GM21529 (cell line): ENCODE data around the gene ZCCHC14.
"Not testable (repeated sequence)": the region's sequence is repeated elsewhere in the genome, so short reads cannot be mapped to it uniquely, and the experiment has no call there.

Source experiments
- ATAC-seq: cut with Tn5 transposase; IDR thresholded peaks from one replicate; pipeline ENCODE4 v1.9.1; 2021; ENCODE audit not compliant: unreplicated experiment

Gene ZCCHC14

DNA sequence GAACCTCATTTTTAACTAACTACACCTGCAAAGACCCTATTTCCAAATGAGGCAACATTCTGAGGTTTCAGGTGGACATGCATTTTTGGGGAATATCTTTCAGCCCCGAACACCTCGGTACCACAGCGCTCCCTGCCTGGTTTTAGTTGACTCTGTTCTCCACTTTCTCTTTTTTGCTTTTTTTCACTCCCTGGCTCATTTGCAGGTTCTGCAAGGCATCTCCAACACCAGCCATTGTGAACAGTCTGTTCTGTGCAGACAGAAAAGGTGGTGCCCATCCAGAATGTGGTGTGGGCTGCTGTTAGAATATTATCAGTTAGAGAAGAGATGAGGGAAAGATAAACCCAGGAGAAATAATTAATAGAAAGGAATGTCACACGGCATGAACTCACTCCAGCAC is 32.5 kb upstream of the ZCCHC14 start:
- no peak for ATAC-seq

DNA sequence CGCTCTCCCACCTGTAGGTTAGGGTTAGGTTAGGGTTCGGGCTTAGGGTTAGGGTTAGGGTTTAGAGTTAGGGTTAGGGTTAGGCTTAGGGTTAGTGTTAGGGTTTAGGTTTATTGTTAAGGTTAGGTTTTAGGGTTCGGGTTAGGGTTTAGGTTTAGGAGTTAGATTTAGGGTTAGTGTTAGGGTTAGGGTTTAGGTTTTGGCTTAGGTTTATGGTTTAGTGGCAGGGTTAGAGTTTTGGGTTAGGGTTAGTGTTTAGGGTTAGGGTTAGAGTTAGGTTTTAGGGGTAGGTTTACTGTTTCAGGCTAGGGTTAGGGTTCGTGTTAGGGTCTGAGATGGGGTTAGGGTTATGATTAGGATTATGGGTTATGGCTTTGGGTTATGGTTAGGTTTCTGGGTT is 31.6 kb upstream of the ZCCHC14 start:
- ATAC-seq = no peak

- ATAC-seq = not testable (repeated sequence)
These were observed 30.8 kb upstream of the ZCCHC14 start for GRCh38 chr16:87523605-87524004.

DNA sequence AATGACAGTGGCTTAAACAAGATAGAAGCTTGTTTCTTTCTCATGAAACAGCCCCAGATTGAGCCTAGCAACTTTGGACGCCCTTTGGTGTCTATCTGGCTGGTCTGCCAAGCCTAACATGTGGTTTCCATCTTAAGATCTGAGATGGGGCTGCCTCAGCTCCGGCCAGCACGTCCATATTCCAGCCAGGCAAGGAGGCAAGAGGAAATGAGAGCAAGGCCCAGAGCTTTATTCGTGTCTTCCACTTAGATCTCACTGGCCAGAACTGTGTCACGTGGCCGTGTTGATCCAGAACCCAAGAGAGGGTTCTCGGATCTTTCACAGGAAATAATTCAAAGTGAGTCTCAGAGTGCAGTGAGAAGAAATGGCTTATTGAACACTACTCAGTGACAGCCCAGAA is 28.9 kb upstream of the ZCCHC14 start:
- ATAC-seq = not testable (repeated sequence)

DNA sequence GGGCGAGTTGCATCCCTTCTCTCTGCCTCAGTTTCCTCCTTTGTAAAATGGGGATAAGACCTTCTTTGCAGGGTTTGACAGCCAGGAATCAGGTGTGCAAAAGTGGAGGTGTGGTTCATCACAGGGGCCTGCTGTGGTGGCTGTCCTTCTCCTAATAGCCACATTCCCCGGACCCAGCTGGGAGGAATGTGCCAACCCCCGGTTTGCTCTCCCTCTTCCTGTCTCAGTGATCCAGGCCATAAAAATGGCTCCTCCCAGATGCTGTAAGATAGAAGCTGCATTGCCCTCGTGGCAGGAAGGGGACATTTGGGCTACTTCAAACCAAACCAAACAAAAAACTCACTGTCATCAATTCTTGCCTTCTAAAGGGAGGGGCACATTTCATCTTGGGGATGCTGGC is 26.3 kb upstream of the ZCCHC14 start:
- ATAC-seq = not testable (repeated sequence)

- not testable (repeated sequence) for ATAC-seq
These were observed 25.7 kb upstream of the ZCCHC14 start for GRCh38 chr16:87518430-87519051.

GRCh38 chr16:87517610-87518429 is 25.0 kb upstream of the ZCCHC14 start:
- ATAC-seq = not testable (repeated sequence)

GRCh38 chr16:87516361-87516760 is 23.5 kb upstream of the ZCCHC14 start:
- no peak for ATAC-seq

- no peak for ATAC-seq
These were observed 22.9 kb upstream of the ZCCHC14 start for GRCh38 chr16:87515475-87516330.

GRCh38 chr16:87509778-87510177 is 17.0 kb upstream of the ZCCHC14 start:
- ATAC-seq = not testable (repeated sequence)

DNA sequence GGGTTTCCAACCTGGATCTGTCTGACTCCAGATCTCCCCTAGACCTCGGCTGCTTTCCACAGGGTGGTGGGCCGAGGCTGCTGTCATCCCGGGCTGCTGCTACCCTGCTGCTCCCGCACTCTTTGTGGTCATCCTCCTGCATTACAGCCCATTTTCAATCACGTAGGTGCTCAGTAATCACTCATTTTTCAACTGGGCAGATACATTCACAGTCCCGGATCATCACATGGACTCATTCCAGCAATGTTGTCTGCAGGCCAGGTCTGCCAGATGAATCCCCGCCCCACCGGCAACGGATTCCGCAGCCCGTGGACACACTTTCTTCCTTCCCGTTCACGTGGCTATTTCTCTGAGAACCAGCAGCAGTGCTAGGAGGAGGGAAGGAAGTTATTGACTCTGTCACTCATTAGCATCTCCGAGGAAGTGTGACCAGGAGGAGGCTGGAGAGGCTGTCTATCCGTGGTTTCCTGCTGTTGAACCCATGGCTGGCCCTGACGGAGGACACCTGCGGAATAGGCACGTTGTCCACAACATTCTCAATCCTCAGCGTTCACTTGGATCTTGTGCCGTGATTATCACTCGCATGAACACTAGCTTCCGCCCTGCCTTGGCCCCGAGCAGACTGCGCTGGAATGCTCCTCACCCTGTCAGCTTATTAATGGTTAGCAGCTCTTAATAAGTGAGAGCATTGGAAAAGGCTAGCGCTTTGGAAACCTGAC is 14.7 kb upstream of the ZCCHC14 start:
- ATAC-seq = no peak

DNA sequence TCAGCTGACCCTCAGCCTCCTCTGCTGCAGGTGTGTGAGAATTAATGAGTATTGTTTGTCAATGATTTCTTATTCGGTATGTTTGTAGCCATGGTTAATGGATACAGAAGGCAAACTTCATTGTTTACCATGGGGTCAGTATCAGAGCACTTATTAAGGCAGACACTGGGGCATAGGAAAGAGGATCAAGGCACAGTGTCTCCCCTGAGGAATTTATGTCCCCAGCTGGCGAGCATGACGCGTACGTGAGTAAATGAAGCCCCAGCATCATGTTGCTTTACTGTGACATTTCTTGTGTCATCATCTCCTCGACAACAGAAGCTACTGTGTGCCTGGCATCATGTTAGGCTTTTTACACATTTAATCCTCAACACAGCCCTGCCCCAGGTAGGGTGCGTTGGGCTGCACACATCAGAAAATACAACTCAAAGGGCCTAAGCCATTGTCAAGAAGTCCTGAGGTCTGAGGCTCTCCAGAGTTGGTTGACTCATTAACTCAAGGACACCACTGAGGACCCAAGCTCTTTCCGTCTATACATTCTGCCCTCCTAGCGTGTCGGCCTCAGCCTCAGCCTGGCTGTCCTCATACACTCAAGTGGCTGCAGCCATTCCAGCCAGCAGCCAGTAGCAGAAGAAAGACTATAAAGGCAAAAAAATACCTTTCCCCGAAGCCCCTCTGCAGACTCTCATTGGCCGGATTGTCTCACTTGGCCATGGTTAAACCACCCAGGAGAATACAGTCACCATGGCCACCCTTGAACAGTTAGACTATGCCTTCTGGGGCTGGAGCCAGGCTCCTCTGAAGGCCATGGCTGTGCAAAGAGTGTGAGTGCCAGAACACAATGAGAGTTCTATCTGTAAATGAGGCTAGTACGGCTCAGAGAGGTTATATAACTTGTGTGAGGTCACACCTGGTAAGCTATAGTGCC is 13.9 kb upstream of the ZCCHC14 start:
- ATAC-seq = no peak

GRCh38 chr16:87505834-87506233 is 13.0 kb upstream of the ZCCHC14 start:
- no peak for ATAC-seq

GRCh38 chr16:87503232-87503937 is 10.6 kb upstream of the ZCCHC14 start:
- ATAC-seq = not testable (repeated sequence)

DNA sequence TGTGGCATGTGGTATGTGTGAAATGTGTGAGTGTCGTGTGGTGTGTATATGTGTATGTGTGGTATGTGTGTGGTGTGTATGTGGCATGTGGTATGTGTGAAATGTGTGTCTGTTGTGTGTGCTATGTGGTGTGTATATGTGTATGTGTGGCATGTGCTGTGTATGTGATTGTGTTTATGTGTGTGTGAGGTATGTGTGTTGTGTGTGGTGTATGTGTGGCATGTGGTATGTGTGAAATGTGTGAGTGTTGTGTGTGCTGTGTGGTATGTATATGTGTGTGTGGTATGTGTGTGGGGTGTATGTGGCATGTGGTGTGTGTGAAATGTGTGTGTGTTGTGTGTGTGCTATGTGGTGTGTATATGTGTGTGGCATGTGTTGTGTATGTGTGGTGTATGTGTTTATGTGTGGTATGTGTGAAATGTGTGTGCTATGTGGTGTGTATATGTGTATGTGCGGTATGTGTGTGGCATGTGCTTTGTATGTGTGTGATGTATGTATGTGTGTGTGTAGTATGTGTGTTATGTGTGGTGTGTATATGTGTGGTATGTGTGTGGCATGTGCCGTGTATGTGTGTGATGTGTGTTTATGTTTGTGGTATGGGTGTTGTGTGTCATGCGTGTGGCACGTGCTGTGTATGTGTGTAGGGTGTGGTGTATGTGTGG is 9.6 kb upstream of the ZCCHC14 start:
- ATAC-seq = no peak

DNA sequence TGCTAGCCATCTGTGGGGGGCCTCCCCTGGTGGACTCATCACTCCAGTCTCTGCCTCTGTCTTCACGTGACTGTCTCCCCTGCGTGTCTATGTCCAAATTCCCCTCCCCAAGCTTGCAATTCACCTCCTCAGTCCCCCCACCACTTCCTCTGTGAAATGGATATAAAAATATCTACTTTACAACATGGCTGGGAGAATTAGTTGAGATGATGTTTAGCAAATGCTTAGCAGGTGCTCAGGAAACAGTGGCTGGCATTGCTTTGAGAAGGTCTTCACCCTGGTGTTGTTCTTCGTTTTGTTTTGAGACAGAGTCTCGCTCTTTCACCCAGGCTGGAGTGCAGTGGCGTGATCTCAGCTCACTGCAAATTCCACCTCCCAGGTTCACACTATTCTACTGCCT is 8.3 kb upstream of the ZCCHC14 start:
- no peak for ATAC-seq

DNA sequence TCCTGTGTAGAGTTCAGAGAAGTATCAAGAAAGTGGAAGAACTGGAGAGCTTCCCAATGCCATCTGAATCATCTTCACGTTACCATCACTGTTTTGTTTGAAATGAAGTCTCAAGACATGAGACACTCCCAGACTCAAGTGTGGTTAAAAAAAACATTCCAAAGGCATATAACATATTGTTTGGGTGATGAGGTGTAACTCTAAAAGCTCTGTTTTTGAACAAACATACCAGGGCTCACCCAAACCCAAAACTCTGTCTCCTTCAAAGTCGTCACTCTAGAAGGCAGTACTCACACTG is 6.3 kb upstream of the ZCCHC14 start:
- no peak for ATAC-seq

GRCh38 chr16:87498324-87499188 is 5.7 kb upstream of the ZCCHC14 start:
- no peak for ATAC-seq
